ENCODE results near the gene LMF1.

Gene LMF1

DNA sequence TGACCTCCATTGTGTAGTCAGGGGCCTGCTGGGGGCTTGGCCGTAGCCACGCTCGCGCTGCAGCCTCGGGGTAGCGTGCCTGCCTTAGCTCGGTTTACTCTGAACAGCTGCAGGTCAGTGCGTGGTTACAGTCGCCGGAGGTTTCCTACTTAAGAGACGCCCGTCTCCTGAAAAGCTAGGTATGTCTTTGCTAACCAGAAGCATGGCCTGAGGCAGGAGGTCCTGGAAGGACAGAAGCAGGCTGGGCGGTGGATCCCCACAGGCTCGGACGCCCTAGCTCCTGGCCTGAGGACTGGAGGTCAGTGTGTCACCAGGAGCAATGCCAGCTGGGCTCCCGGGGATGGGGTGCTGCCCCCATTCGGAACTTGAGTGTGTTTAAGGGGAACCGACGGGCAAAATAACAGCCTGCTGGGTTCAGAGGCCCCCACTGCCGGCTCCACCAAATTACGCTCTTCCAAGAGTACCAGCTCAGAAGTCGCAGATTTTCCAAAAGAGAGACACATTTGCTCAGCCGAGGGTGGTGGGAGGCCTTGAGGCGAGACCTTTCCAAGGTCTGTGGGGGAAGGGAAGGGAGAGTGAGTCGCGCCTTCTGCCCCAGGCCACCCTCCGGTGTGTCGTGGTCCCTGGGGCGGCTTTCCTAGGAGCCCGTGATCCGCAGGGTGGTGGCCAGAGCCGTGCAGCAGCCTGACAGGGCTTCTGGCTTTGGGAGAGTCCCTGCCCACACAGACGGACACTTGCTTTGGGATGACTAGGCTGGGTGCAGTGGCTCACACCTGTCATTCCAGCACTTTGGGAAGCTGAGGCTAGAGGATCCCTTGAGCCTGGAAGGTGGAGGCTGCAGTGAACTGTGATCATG lies 166.4 kb downstream of the LMF1 start:
- DNase-seq (ENCODE audit: low spot score), result no peak

- no peak for DNase-seq (ENCODE audit: low spot score)
These were observed 167.1 kb downstream of the LMF1 start for GRCh38 chr16:803754-804080.

All from globus pallidus (tissue), 1 donor.